H1 (cell line): Measurements from ENCODE around the gene RNF6. TPM values are rescaled to one million over a fixed set of nuclear protein-coding genes. Genes with fewer than 3 reads are reported as not detected.
A peak's percentile ranks its signal among the peaks of the same experiment; 100 is the strongest.

ENCODE experiments used
- CBX8 ChIP-seq: fragments of 300-800, 300-1000 bp; sonication (generic); IDR thresholded peaks from 2 replicates; pipeline ENCODE4 v1.7.1; 2016; ENCODE audit warnings: low read depth, low read length, borderline replicate concordance
- PHF8 ChIP-seq: fragments of 200-600 bp; sonication (generic); conservative IDR thresholded peaks from 2 replicates; pipeline ENCODE4 v1.7.1; 2012; ENCODE audit warnings: low read depth, mild to moderate bottlenecking, inconsistent platforms, low read length, moderate library complexity
- SIN3A ChIP-seq, 2 experiments: IDR thresholded peaks in 1 of 2; conservative IDR thresholded peaks in 1 of 2; 2 replicates each; pipeline ENCODE4 v1.6.1; 2011 to 2012; ENCODE audit warnings: low read length in 2 of 2, improper control_type of control experiment in 1 of 2, low read depth in 1 of 2, mild to moderate bottlenecking in 1 of 2
- SIRT6 ChIP-seq: IDR thresholded peaks from one replicate; pipeline ENCODE4 v1.7.1; 2012; ENCODE audit warnings: low read length, inconsistent platforms
- polyA plus RNA-seq, 7 experiments: library from polyadenylated mRNA; depleted of rRNA in 3 of 7; stranded (reverse) in 5 of 7; unstranded in 2 of 7; fragments of >200 nt in 5 of 7; fragments of 200-250 nt in 2 of 7; gene quantifications; 1 replicate in 5 of 7; 2 replicates in 1 of 7; 4 replicates in 1 of 7; pipeline versions ENCODE4 v1.2.1 to v1.2.3, GENCODE V29; 2011 to 2013; ENCODE audit warnings: missing spikeins in 2 of 7, mixed read lengths in 2 of 7
- total RNA-seq: library from RNA; stranded (reverse); fragmentation: NEBNext Ultra II Directional; extraction: Animal tissue kit (Norgen Biotek cat#: 25700); gene quantifications from 2 replicates; pipeline ENCODE4 v1.2.1, GENCODE V29; 2021
- TF ChIP-seq, protein P1 (sequence below), 3 experiments: IDR thresholded peaks; 1 replicate in 2 of 3; 2 replicates in 1 of 3; pipeline versions ENCODE4 v1.5.1 to v1.6.1; 2011; ENCODE audit warnings: low read length in 3 of 3, mild to moderate bottlenecking in 3 of 3, inconsistent platforms in 2 of 3, low read depth in 1 of 3, moderate library complexity in 1 of 3; ENCODE audit not compliant: insufficient read depth in 1 of 3; ENCODE audit errors: control extremely low read depth in 1 of 3
- TF ChIP-seq, protein P2 (sequence below): IDR thresholded peaks from 2 replicates; pipeline ENCODE4 v1.6.1; 2012; ENCODE audit warnings: low read length, inconsistent platforms

Gene RNF6
- total and polyA plus RNA-seq, 2 of the 8 experiments (the other 6 are each of a cell fraction or from before 2014, with no cell fraction given): 4.0 to 13.8 TPM

DNA sequence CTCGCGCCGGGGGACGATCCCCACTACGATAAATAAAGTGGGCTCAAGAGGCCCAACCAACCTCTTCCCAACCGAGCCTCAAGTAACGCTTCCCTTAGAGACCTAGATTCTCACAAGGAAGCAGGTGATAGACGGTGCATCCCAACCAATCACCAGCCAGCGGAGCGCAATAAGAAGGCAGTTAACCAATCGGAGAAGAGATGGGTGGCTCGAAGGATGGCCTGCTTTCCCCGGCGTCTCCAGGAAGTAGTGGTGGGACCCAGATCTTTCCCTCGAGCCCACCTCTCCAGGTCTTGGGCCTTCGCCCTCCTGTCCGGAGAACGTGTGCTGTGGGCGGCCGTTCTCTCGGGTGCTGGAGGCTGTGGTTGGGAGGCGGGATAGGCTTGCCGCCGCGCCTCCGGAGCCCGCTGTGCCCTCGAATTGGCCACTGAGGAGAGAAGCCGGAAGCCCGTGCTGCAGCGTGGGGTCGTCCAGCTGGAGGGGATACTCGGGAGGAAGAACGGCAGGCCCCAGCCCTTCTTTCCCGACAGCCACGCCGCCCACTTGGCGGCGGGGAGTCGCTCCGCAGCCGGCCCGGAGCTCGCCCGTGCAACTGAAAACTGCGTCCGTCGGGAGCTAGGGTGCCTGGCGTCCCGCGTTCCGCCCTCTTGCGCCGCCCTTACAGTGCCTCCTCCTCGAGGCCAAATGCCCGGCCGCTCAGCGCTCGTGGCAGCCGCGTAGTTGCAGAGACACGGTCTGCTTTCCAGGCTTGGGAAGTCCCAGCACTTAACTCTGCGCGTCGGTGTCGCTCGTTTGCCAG is at the start of gene RNF6 (continued):
- TF ChIP-seq, protein P1, sequence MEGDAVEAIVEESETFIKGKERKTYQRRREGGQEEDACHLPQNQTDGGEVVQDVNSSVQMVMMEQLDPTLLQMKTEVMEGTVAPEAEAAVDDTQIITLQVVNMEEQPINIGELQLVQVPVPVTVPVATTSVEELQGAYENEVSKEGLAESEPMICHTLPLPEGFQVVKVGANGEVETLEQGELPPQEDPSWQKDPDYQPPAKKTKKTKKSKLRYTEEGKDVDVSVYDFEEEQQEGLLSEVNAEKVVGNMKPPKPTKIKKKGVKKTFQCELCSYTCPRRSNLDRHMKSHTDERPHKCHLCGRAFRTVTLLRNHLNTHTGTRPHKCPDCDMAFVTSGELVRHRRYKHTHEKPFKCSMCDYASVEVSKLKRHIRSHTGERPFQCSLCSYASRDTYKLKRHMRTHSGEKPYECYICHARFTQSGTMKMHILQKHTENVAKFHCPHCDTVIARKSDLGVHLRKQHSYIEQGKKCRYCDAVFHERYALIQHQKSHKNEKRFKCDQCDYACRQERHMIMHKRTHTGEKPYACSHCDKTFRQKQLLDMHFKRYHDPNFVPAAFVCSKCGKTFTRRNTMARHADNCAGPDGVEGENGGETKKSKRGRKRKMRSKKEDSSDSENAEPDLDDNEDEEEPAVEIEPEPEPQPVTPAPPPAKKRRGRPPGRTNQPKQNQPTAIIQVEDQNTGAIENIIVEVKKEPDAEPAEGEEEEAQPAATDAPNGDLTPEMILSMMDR (IDR thresholded peaks at IDR 0.05; ENCODE audit: control extremely low read depth in 1 of 3, insufficient read depth in 1 of 3, low read depth in 1 of 3, low read length in 3 of 3): no peak
- TF ChIP-seq CBX8: no peak
- TF ChIP-seq, protein P2, sequence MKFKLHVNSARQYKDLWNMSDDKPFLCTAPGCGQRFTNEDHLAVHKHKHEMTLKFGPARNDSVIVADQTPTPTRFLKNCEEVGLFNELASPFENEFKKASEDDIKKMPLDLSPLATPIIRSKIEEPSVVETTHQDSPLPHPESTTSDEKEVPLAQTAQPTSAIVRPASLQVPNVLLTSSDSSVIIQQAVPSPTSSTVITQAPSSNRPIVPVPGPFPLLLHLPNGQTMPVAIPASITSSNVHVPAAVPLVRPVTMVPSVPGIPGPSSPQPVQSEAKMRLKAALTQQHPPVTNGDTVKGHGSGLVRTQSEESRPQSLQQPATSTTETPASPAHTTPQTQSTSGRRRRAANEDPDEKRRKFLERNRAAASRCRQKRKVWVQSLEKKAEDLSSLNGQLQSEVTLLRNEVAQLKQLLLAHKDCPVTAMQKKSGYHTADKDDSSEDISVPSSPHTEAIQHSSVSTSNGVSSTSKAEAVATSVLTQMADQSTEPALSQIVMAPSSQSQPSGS: no peak
- no peak for TF ChIP-seq SIRT6
- TF ChIP-seq PHF8: peak; percentile 96
- TF ChIP-seq SIN3A (conservative IDR thresholded peaks at IDR 0.05 in 1 of 2, IDR thresholded peaks at IDR 0.05 in 1 of 2; ENCODE audit: low read depth in 1 of 2, low read length in 2 of 2): peak in 1 of 2 experiments; percentile 77; a peak in 1 of 4 replicates
